GM23338 (cell line): Measurements from ENCODE around the gene SIRT6. TPM values are rescaled to one million over a fixed set of nuclear protein-coding genes. Genes with fewer than 3 reads are reported as not detected.
"Not testable (repeated sequence)": the region's sequence is repeated elsewhere in the genome, so short reads cannot be mapped to it uniquely, and the experiment has no call there.

Source experiments
- ATAC-seq: fragments of 200-7000 bp; cut with Tn5 transposase; 3 replicates; pipeline ENCODE4 v1.9.1; 2020
- DNase-seq: peaks from one replicate; pipeline ENCODE4 v3.0.0-alpha.2; 2015; ENCODE audit warnings: low spot score
- H2AFZ ChIP-seq: fragments of 200-600 bp; sonication (generic); 2 replicates; pipeline ENCODE4 v1.8.0; 2016; ENCODE audit warnings: antibody characterized with exemption, mild to moderate bottlenecking, moderate library complexity
- H3F3A ChIP-seq: fragments of 200-600 bp; sonication (generic); replicated peaks from 2 replicates; pipeline ENCODE4 v1.8.0; 2017; ENCODE audit warnings: antibody characterized with exemption, mixed run types, low read depth
- H3K27ac ChIP-seq: fragments of 200-600 bp; sonication (generic); 2 replicates; pipeline ENCODE4 v1.6.1; 2016; ENCODE audit warnings: low read depth
- H3K27me3 ChIP-seq: fragments of 200-600 bp; sonication (generic); 2 replicates; pipeline ENCODE4 v1.8.0; 2016; ENCODE audit warnings: mild to moderate bottlenecking, mixed run types, moderate library complexity; ENCODE audit not compliant: insufficient read depth
- H3K36me3 ChIP-seq: fragments of 200-600 bp; sonication (generic); 2 replicates; pipeline ENCODE4 v1.8.0; 2016; ENCODE audit warnings: mild to moderate bottlenecking; ENCODE audit not compliant: insufficient read depth
- H3K4me1 ChIP-seq: fragments of 200-600 bp; sonication (generic); 2 replicates; pipeline ENCODE4 v1.8.0; 2016; ENCODE audit warnings: mild to moderate bottlenecking, moderate library complexity; ENCODE audit not compliant: insufficient read depth
- H3K4me2 ChIP-seq: fragments of 200-600 bp; sonication (generic); 2 replicates; pipeline ENCODE4 v1.7.1; 2017; ENCODE audit warnings: mixed run types
- H3K4me3 ChIP-seq: fragments of 200-600 bp; sonication (generic); 2 replicates; pipeline ENCODE4 v1.6.1; 2016; ENCODE audit warnings: mixed run types
- H3K79me2 ChIP-seq: fragments of 200-600 bp; sonication (generic); replicated peaks from 2 replicates; pipeline ENCODE4 v1.8.0; 2017; ENCODE audit warnings: mild to moderate bottlenecking; ENCODE audit not compliant: insufficient read depth
- H3K9me2 ChIP-seq: fragments of 200-600 bp; sonication (generic); 2 replicates; pipeline ENCODE4 v1.8.0; 2017; ENCODE audit not compliant: insufficient read depth
- H4K20me1 ChIP-seq: fragments of 200-600 bp; sonication (generic); replicated peaks from 2 replicates; pipeline ENCODE4 v1.8.0; 2017; ENCODE audit warnings: mild to moderate bottlenecking; ENCODE audit not compliant: insufficient read depth
- H3K27ac Mint-ChIP-seq: 2 replicates; pipeline ENCODE4 v1.8.0; 2020; ENCODE audit warnings: inconsistent platforms, mild to moderate bottlenecking, moderate library complexity, mixed read lengths
- H3K27me3 Mint-ChIP-seq: 3 replicates; pipeline ENCODE4 v1.8.0; 2022; ENCODE audit warnings: low read depth, mild to moderate bottlenecking, moderate library complexity, mixed read lengths, inconsistent platforms; ENCODE audit not compliant: insufficient read depth, poor library complexity
- H3K36me3 Mint-ChIP-seq: 3 replicates; pipeline ENCODE4 v1.8.0; 2021; ENCODE audit warnings: low read depth, mild to moderate bottlenecking, inconsistent platforms, moderate library complexity, mixed read lengths
- H3K4me1 Mint-ChIP-seq: 3 replicates; pipeline ENCODE4 v1.8.0; 2020; ENCODE audit warnings: mild to moderate bottlenecking, inconsistent platforms, mixed read lengths
- H3K4me3 Mint-ChIP-seq: 3 replicates; pipeline ENCODE4 v1.8.0; 2021; ENCODE audit warnings: moderate library complexity, mild to moderate bottlenecking, inconsistent platforms, mixed read lengths
- H3K9me3 Mint-ChIP-seq: 3 replicates; pipeline ENCODE4 v1.8.0; 2020; ENCODE audit warnings: moderate library complexity, mild to moderate bottlenecking, inconsistent platforms, mixed read lengths
- CTCF ChIP-seq, 2 experiments: fragments of 200-600 bp in 1 of 2; sonication (generic) in 1 of 2; conservative IDR thresholded peaks; 2 replicates each; pipeline versions ENCODE4 v1.5.1 to v1.6.1; 2016 to 2017; ENCODE audit warnings: antibody characterized with exemption in 2 of 2, low read depth in 2 of 2, mild to moderate bottlenecking in 2 of 2, moderate library complexity in 1 of 2
- EZH2 ChIP-seq: fragments of 200-600 bp; sonication (generic); IDR thresholded peaks from one replicate; pipeline ENCODE4 v1.8.0; 2017; ENCODE audit warnings: antibody characterized with exemption, mild to moderate bottlenecking, low read depth; ENCODE audit not compliant: unreplicated experiment
- EZH2phosphoT487 ChIP-seq: fragments of 200-600 bp; sonication (generic); IDR thresholded peaks from one replicate; pipeline ENCODE4 v1.8.1; 2018; ENCODE audit warnings: antibody characterized with exemption; ENCODE audit not compliant: unreplicated experiment
- JUNB ChIP-seq: IDR thresholded peaks from one replicate; pipeline ENCODE4 v1.6.1; 2016; ENCODE audit warnings: antibody characterized with exemption; ENCODE audit not compliant: unreplicated experiment
- NANOG ChIP-seq: IDR thresholded peaks from 2 replicates; pipeline ENCODE4 v1.6.1; 2016; ENCODE audit warnings: antibody characterized with exemption, borderline replicate concordance
- POLR2AphosphoS5 ChIP-seq: IDR thresholded peaks from 2 replicates; pipeline ENCODE4 v1.6.1; 2016; ENCODE audit warnings: antibody characterized with exemption, low read depth
- REST ChIP-seq: IDR thresholded peaks from one replicate; pipeline ENCODE4 v1.6.1; 2018; ENCODE audit warnings: antibody characterized with exemption; ENCODE audit not compliant: unreplicated experiment
- STAT1 ChIP-seq: IDR thresholded peaks from one replicate; pipeline ENCODE4 v1.6.1; 2016; ENCODE audit warnings: antibody characterized with exemption; ENCODE audit not compliant: unreplicated experiment
- ZNF114 ChIP-seq: fragments of 250-450 bp; sonication (Bioruptor Pico); IDR thresholded peaks from 2 replicates; pipeline ENCODE4 v1.5.0; 2020; ENCODE audit warnings: mild to moderate bottlenecking, moderate library complexity
- ZNF331 ChIP-seq: fragments of 250-450 bp; sonication (Bioruptor Pico); IDR thresholded peaks from 2 replicates; pipeline ENCODE4 v1.5.0; 2020; ENCODE audit warnings: low read depth, mild to moderate bottlenecking, moderate library complexity
- polyA plus RNA-seq: library from polyadenylated mRNA; unstranded; fragments of >200 nt; fragmentation: Nextera tagmentation; extraction: Ambion mirVana; gene quantifications from 2 replicates; pipeline ENCODE4 v1.2.1, GENCODE V29; 2016
- total RNA-seq: library from RNA; depleted of rRNA; stranded (reverse); fragments of >200 nt; shearing (Covaris generic); gene quantifications from 2 replicates; pipeline ENCODE4 v1.2.3, GENCODE V29; 2014

Gene SIRT6
- total and polyA plus RNA-seq, 2 experiments from 2014 or later: 18.9 to 26.7 TPM

- TF ChIP-seq CTCF (conservative IDR thresholded peaks at IDR 0.05; ENCODE audit: low read depth in 2 of 2) (no peak), EZH2 (no peak), STAT1 (no peak), JUNB (no peak), POLR2AphosphoS5 (no peak)
These were observed 30.7 kb downstream of the SIRT6 start (continued) for GRCh38 chr19:4151623-4152022.

- H3K4me1 ChIP-seq: no peaks in the 10 kb centered on the region
- no peaks in the 10 kb centered on the region for H3K36me3 Mint-ChIP-seq
- no peak overlapping the region for H3K27ac Mint-ChIP-seq
- H3K27me3 ChIP-seq: no peaks in the 10 kb centered on the region
- no peak overlapping the region for H3K4me2 ChIP-seq
- ATAC-seq (no peak), DNase-seq (no peak)
- no peaks in the 10 kb centered on the region for H3K4me1 Mint-ChIP-seq
- no peaks in the 10 kb centered on the region for H3K9me2 ChIP-seq
- H2AFZ ChIP-seq: no peak overlapping the region
- H3K4me3 ChIP-seq: no peak overlapping the region
- no peaks in the 10 kb centered on the region for H3K36me3 ChIP-seq
- no peak for TF ChIP-seq ZNF114 (CRISPR knock-in tag)
- H3K27me3 Mint-ChIP-seq: peaks cover 10% of the 10 kb centered on the region
- no peak overlapping the region for H3K4me3 Mint-ChIP-seq
- no peaks in the 10 kb centered on the region for H3K79me2 ChIP-seq
- no peaks in the 10 kb centered on the region for H4K20me1 ChIP-seq
- H3K9me3 Mint-ChIP-seq: no peaks in the 10 kb centered on the region
- no peak overlapping the region for H3K27ac ChIP-seq
- H3F3A ChIP-seq: no peaks in the 10 kb centered on the region
These were observed 32.7 kb downstream of the SIRT6 start for GRCh38 chr19:4149518-4150288.

- Histone ChIP-seq H3K9me2 (no peaks in the 10 kb centered on the region), H3K27ac (no peak overlapping the region), H3K79me2 (no peaks in the 10 kb centered on the region), H4K20me1 (no peaks in the 10 kb centered on the region), H3K4me3 (no peak overlapping the region), H2AFZ (no peak overlapping the region), H3K27me3 (no peaks in the 10 kb centered on the region), H3F3A (no peaks in the 10 kb centered on the region), H3K4me2 (no peak overlapping the region), H3K4me1 (no peaks in the 10 kb centered on the region), H3K36me3 (no peaks in the 10 kb centered on the region)
- Mint-ChIP-seq H3K27me3 (peaks cover 16% of the 10 kb centered on the region), H3K4me3 (no peak overlapping the region), H3K36me3 (no peaks in the 10 kb centered on the region), H3K9me3 (no peaks in the 10 kb centered on the region), H3K27ac (no peak overlapping the region), H3K4me1 (peaks cover 2% of the 10 kb centered on the region; the same call in 1 of the 3 replicates)
- TF ChIP-seq CTCF (conservative IDR thresholded peaks at IDR 0.05; ENCODE audit: low read depth in 2 of 2): no peak
- no peak for TF ChIP-seq EZH2phosphoT487
- TF ChIP-seq STAT1: no peak
- TF ChIP-seq REST: no peak
- no peak for TF ChIP-seq ZNF331 (CRISPR knock-in tag)
- no peak for TF ChIP-seq POLR2AphosphoS5
- no peak for TF ChIP-seq ZNF114 (CRISPR knock-in tag)
- TF ChIP-seq NANOG: no peak
- DNase-seq (no peak), ATAC-seq (no peak)
These were observed 37.6 kb downstream of the SIRT6 start for GRCh38 chr19:4144666-4145249.

- H3K4me1 ChIP-seq, H3K9me2 ChIP-seq, H3F3A ChIP-seq, H4K20me1 ChIP-seq, ATAC-seq, H3K79me2 ChIP-seq, H3K27ac ChIP-seq, H3K27ac Mint-ChIP-seq, H3K27me3 ChIP-seq, H3K9me3 Mint-ChIP-seq, H3K4me3 ChIP-seq, H2AFZ ChIP-seq, H3K4me2 ChIP-seq, H3K36me3 ChIP-seq, H3K4me3 Mint-ChIP-seq, H3K36me3 Mint-ChIP-seq, DNase-seq, H3K4me1 Mint-ChIP-seq: not testable (repeated sequence)
- peaks cover 14% of the 10 kb centered on the region for H3K27me3 Mint-ChIP-seq
These were observed 39.4 kb downstream of the SIRT6 start for GRCh38 chr19:4142916-4143315.
